Pulmonary artery endothelial cell (primary cell): Measurements from ENCODE around the gene COL11A1. TPM values are rescaled to one million over a fixed set of nuclear protein-coding genes. Genes with fewer than 3 reads are reported as not detected.

Source experiments
- DNase-seq: peaks from one replicate; pipeline ENCODE4 v3.0.0-alpha.2; 2011; ENCODE audit warnings: low read depth, low spot score
- total RNA-seq: library from RNA; depleted of rRNA; stranded (reverse); fragments of >200 nt; gene quantifications from 2 replicates; pipeline ENCODE4 v1.2.3, GENCODE V29; 2014

The COL11A1 gene
- total RNA-seq, 1 donor from 2014 or later: not detected

DNA sequence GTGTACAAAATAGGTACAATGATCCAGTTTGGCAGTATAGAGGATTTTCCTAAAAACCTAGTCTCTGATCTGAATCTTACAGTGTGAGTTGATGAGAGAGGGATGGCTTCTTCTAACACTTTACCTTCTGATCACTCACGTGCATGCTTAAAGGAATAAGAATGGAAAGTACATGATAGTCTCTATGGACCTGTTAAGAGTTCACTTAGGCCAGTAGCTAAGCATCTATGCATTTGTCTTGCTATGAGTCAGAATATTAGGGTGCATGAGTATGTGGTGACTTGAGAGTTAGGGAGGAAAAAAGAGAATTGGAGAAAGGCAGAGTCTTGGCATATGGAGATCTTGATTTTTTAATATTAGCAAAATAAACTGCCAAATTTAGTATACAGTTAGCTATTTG is 206.3 kb downstream of the COL11A1 start:
- DNase-seq: no peak

DNA sequence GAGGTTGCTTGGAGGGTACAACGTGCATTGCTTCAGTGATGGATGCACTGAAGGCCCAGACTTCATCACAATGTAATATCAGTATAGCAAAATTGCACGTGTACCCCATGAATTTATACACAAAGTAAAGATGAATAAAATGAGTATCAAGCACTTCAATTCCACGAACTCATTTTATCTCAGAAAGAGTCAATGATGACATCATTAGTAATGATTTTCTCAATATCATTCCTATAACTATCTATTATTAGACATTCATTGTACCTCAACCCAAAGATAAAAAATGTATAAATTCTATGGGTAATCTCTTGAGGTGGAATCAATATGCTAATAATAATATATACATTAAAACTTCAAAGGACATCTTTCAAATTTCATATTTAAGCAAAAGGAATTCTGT is 208.4 kb downstream of the COL11A1 start:
- no peak for DNase-seq

DNA sequence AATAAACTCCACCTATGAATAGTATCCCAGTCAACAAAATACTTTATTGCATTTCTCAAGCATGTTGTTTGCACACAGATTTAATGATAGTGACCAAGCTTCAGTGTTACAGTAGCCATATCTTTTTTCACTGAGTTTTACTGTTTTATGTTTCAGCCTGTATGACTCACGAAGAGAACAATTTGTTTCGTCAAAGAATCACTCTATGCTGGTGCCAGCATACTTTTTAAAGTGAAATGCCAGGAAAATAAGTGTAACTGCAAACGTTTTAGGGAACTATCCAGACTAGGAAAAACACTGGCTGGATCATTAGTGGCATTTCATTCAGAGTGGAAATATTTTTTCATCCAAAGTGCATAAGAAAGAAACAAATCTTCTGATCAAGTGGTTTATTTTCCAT is 210.8 kb downstream of the COL11A1 start:
- DNase-seq: no peak

DNA sequence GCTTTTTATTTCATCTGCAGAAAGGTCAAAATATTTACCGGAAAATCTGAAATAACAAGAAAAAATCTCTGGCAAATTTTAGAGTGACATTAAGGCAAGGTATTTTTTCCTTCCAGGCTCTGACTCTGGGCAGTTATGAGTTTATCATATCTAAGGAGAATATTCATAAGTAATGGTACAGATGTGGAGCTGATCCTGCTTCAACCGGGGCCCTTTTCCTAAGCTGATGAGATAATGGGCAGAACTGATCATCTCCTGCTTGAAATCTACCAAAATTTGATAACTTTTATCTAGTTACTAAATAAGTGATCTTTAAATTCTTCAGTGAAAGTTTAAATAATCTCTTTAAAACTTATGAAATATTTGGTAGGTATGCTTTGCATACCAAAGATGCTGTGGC is 211.6 kb downstream of the COL11A1 start:
- no peak for DNase-seq

DNA sequence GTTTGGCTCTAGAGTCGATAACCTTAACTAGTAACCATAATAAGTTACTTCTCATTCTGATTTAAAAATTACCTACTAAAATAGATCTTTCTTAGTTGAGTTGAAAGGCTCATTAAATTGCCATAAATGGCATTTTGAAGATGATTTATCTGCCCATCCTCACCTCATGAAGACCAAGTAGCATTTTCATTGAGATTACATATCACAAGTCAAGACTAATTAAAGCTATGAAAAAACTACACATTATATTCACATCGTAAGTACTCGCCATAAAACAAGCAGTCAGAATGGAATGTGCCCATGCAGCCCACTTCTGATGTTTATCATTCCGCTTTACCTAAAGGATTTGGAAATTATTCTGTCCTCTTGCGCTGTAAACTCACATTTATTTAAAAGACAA is 212.0 kb downstream of the COL11A1 start:
- DNase-seq: no peak

DNA sequence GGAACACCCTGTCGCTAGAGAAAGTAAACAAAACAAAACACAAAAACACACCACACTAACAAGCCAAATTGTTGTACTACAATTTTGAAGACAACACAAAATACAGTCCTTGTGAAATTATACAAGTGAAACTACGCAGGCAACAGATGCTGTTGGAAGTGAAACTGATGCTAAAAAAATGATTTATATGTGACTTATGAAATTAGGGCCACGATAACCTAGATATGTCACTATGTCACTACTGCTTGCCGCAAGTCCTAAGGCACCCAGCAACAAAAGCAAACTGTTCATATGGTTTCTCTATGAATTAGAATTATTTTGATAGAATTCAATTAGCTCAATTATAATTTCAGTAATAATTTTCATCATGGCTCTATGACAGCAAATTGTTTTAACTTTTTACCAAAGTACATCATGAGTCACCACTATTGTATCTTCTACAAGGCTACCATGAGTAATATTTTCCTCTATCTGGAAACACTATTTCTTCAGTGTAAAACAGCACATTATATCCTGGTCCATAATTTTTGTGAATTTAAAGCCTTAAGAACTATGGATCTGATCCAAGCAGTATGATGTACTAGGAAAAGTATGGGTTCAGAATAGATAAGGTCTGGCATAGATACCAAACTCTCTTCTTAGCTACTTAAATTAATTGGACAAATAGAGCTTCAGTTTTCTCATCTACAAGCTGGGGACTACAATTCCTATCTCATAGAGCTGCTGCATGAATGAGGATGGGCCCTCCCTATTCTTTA is 216.3 kb downstream of the COL11A1 start:
- DNase-seq: no peak

DNA sequence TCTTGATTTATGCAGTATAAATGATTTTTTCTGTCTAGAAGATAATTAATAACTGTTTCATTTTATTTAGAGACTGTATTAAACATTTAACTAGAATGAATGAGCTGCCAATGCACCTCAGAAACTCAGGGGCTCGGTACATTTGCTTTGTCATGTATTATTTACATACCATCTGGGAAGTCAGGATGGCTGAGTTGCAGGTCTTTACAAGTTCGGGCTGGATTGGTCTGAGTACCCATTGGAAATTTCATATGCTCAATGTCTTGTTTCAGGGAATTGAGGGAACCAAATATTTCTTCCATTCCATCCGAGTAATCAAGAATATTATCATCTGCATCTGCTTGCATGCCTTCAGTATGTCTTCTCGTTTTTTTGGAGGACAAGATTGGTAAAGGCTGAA is 221.7 kb downstream of the COL11A1 start:
- DNase-seq: no peak

DNA sequence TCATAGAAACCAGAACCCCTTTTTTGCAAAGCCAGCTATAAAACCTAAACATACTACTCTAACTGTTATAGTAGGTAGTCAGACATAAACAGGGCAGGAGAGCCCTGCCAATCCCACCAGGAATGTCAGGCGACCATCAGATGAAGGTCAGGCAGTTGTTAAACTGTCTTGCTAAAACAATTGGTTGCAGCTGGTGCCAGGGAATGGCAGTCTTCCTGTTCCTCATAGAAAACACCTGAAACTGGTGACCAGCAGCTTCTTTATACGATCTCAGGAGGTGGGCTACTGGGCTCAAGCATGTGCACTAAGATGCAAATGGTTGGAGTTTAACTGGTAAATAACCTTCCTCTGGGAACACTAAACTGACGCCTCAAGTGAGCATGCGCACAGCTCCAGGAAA is 224.1 kb downstream of the COL11A1 start:
- no peak for DNase-seq

DNA sequence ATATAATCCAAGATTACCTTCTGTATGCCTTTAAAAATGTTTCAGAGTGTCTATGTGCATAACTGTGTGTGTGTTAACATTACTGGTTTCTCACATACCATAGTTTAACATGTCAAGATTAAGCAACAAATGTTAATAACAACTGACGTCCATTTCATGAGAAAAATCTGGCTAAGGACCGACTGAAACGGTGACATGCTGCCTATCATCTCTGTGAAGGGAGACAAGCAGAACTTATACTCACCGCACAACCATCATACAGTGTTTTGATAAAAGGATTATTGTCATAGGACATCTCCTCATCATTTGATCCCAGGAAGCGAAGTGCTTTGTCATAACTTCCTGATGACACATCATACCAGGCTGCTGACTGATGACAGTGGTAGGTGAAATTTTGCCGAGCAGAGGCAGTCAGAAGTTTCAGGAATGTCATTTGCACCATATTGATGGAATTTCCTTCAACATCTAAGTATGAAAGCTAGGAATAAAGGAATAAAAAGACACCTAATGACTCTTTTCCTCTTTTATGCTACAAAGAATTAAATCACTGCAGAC is 228.8 kb downstream of the COL11A1 start:
- DNase-seq: no peak

DNA sequence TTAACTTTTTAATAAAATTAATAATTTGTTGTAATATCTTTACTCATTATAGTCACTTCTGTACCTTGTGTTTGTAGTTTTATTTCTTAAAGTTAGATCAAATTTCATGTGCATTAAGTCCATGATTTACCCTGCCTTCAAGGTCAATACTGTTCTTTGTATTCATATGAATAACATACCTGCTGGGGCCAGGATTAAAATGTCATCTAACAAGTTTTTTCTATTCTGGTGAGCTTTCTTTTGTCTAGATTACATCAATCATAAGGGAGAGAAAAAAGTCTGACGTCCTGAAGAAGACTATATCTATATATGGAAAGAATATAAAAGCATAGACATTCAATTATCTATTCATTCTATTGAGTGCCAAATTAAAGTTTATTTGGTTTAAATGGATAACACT is 232.6 kb downstream of the COL11A1 start:
- no peak for DNase-seq

DNA sequence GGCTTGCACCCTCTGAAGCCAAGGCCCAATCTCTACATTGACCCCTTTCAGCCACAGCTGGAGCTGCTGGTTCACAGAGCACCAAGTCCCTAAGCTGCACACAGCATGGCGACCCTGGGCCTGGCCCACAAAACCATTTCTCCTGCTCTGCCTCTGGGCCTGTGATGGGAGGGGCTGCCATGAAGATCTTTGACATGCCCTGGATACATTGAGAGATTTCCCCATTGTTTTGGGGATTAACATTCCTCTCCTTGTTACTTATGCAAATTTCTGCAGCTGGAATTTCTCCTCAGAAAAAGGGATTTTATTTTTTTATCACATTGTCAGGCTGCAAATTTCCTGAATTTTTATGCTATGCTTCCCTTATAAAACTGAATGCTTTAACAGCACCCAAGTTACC is 235.8 kb downstream of the COL11A1 start:
- no peak for DNase-seq

DNA sequence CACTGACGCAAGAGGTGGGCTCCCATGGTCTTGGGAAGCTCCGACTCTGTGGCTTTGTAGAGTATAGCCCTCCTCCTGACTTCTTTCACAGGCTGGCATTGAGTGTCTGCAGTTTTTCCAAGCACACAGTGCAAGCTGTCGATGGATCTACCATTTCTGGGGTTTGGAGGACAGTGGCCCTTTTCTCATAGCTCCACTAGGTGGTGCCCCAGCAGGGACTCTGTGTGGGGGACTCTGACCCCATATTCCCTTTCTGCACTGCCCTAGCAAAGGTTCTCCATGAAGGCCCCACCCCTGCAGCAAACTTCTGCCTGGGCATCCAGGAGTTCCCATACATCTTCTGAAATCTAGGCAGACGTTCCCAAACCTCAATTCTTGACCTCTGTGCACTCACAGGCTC is 236.2 kb downstream of the COL11A1 start:
- DNase-seq: no peak

DNA sequence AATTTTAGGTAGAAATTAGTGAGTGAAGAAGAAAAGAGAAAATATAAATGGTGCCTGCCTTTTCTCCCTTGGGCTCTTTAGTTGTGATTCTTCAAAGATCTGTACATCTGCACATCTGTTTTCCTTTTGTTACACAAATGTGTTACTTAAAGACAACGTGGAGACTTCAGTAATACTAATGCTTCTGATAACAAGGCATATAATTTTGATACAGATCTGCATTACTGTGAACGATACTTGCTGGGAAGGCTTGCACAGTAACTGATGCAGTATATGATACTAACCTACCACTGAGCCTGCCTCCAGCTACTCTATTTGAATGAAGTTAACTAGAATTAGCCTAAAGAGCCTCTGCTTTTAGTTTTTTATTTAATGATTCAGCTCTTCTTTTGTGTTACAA is 244.6 kb downstream of the COL11A1 start:
- no peak for DNase-seq

DNA sequence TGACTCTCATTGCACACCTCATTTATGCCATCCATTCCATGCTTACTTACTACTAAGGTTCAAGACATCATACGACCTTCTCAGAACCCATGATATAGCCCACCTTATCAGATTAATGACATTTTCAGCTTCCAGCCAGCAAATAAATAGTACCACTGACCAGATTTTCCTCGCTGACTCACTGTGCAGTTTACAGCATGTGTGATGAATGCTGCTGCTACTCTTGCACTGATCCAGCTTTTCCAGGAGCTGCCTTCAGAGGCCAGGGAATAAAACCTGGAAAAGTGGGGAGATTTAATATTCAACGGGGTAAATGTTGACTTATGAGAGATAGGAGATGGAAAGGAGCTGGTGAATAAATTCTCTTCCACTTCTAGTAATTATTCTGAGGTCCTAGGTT is 247.1 kb downstream of the COL11A1 start:
- DNase-seq: no peak

DNA sequence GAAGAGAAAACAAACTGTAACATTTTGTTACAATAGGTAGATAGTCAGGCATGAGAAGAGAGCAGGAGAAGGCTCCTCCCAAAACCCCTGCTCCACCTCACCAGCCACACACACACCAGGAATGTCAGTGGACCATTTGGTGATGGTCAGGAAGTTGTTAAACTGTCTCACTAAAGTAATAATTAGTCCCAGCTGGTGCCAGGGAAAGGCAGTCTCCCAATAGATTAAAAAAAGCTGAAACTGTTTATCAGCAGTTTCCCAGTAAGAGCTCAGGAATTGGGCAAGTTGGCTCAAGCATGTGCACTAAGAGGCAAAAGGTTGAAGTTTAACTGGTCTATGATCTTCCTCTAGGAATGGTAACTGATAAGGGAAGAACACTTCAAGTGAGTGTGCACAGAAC is 249.6 kb downstream of the COL11A1 start:
- no peak for DNase-seq

DNA sequence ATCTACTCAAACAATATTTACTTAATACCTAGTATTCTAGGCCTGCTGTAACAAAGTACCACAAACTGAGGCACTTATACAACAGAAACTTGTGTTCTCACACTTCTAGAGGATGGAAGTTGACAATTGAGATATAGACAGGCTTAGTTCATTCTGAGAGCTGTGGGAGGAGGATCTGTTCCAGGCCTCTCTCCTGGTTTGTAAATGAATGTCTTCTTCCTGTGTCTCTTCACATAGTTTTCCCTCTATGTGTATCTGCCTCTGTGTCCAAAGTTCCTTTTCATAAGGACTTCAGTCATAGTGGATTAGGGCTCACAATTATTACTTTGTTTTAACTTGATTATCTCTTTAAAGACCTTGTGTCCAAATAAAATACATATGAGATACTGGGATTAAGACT is 251.1 kb downstream of the COL11A1 start:
- no peak for DNase-seq

DNA sequence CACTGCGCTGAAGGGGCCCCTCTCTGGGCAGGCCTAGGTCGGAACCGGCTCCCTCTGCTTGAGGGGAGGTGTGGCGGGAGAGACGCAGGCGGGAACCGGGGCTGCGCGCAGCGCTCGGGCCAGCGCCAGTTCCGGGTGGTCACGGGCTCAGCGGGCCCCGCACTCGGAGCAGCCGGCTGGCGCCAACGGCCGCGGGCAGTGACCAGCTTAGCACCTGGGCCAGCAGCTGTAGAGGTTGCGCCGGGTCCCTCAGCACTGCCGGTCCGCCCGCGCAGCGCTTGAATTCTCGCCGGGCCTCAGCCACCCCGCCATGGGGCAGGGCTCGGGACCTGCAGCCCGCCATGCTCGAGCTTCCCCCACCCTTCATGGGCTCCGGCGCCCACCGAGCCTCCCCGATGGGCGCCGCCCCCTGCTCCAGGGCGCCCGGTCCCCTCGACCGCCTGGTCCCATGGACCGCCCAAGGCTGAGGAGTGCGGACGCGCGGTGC is 254.6 kb downstream of the COL11A1 start:
- DNase-seq: no peak

DNA sequence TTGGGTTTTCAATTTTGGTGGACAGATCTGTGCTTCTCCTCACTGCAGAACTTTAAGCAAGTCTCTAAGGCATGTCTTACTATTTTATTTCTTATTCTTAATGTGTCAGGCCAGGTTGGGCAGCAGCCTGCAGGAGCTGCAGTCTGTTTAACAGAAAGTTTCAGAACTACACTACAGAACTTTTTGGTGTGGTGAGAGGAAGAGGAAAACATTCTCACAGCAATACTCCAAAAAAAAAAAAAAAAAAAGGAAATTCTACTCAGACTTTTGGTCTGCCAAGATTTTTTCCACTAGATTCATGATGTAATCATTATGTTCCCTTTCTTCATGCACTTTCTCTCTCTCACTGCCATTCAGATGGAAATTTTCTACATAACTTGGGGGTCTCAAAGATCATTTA is 255.2 kb downstream of the COL11A1 start:
- DNase-seq: no peak

DNA sequence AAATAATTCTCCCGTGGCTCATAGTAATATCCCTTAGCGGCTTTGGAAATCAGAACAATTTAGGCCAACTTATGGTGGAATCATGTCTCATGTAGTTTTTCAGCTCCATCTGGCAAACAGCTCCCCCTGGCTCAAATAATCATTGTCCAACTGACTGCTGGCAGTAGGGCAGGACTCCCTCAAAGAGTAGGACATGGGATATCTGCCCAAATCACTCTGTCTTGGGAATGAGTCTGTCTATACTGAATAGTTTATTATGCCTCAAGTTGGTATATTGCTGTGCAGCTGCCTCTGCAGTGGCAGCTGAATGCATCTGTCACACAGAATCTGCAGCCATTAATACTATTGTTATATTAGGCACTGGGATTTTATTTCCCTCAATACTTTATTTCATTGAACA is 255.7 kb downstream of the COL11A1 start:
- no peak for DNase-seq

DNA sequence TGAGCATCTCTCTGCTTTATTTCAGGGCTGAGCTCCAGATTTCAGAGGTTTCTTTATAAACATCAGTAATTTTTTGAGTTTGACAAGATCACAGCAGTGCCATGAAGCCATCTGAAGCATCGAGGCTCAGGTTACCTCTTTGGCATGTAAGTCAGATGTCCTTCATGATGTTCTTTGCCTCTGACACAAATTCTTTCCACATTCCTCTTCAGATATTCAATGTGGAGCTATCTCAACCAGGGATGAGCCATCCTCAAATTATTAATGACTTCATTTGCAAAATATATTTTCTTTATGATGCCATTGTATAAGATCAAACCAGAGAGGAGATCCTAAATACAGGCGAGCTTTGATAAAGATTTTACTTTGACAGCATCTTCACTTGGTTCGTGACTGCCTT is 256.7 kb downstream of the COL11A1 start:
- DNase-seq: no peak

DNA sequence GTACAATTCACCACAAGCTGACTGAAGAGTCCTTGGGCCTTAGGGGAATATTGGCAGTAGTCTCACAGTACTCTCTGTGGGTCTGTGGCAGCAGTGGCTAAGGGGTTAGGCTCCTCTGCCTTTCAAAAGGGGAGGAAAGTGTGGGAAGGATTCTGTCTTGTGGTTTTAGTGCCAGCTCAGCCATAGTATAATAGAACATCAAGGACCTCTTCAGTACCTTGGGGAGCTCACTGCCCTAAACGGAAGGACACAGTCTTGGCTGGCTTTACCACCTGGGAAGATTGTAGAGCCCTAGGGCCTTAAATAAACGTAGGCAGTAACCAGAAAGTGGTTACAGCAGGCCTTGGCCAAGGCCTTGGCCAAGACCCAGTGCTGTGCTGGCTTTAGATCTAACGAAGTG is 265.7 kb downstream of the COL11A1 start:
- no peak for DNase-seq

DNA sequence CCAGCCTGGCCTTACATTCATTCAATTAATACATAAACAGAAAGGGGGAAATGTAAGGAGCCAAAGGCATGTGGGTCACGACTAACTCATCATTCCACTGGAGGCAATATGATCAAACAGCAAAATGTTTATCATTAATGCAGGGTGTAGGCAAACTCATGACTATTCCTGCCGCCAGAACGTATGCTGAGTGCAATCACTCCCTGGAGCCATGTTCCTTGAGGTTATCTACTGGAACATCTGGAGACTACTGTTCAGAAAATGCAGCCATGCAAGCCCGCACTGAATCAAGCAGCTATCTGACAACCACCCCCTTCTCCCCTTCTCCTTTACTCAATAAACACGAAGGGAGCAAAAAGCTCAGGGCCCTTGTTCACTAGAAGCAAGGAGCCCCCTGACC is 267.6 kb downstream of the COL11A1 start:
- no peak for DNase-seq

DNA sequence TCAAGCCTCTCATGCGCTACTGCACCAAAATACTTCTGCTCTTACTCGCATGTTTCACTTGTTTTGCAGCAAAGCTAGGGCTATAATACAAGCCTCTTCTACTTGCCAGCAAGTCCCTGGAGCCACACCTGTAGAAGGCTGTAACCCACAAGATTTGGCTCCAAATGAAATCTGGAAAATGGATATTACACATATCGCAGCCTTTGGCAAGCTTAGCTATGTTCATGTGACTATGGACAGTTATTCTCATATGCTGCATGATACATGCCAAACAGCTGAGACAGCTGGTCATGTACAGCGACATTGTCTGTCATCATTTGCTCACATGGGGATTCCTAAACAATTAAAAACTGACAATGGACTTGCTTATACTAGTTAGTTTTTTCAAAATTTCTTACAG is 270.3 kb downstream of the COL11A1 start:
- DNase-seq: no peak
